Breast epithelium (tissue), 4 donors: ENCODE data around the gene TSPAN17. TPM values are rescaled to one million over a fixed set of nuclear protein-coding genes. Genes with fewer than 3 reads are reported as not detected.

Experiments used
- DNase-seq, 2 donors: peaks; one replicate each; pipeline ENCODE4 v3.0.0-alpha.2; 2019; ENCODE audit warnings: low spot score in 2 of 2
- H3K27ac ChIP-seq, 2 donors: fragments of 200-600 bp; sonication (generic) in 1 of 2; one replicate each; pipeline ENCODE4 v1.5.1; 2016 to 2019; ENCODE audit warnings: mild to moderate bottlenecking in 1 of 2
- H3K27me3 ChIP-seq, 2 donors: fragments of 200-600 bp; sonication (generic) in 1 of 2; one replicate each; pipeline versions ENCODE4 v1.5.1 to v1.6.0; 2017 to 2019; ENCODE audit warnings: control low read depth in 1 of 2, mild to moderate bottlenecking in 1 of 2
- H3K36me3 ChIP-seq: fragments of 200-600 bp; one replicate; pipeline ENCODE4 v1.5.1; 2019
- H3K4me1 ChIP-seq, 2 donors: fragments of 200-600 bp; sonication (generic); one replicate each; pipeline ENCODE4 v1.5.1; 2016 to 2019; ENCODE audit warnings: control low read depth in 1 of 2
- H3K4me3 ChIP-seq, 3 donors: fragments of 200-600 bp; sonication (generic); 1 replicate in 2 of 3; 2 replicates in 1 of 3; pipeline ENCODE4 v1.5.1; 2016 to 2019; ENCODE audit warnings: mild to moderate bottlenecking in 3 of 3, moderate library complexity in 2 of 3
- H3K9me3 ChIP-seq, 2 donors: fragments of 200-600 bp; sonication (generic) in 1 of 2; one replicate each; pipeline ENCODE4 v1.5.1; 2016 to 2019; ENCODE audit warnings: control low read depth in 1 of 2
- CTCF ChIP-seq, 3 donors: fragments of 450-650 bp; IDR thresholded peaks; one replicate each; pipeline ENCODE4 v1.5.1; 2016 to 2017; ENCODE audit warnings: antibody characterized with exemption in 3 of 3, mild to moderate bottlenecking in 3 of 3, moderate library complexity in 3 of 3
- POLR2A ChIP-seq: fragments of 450-650 bp; IDR thresholded peaks from one replicate; pipeline ENCODE4 v1.6.1; 2016; ENCODE audit warnings: antibody characterized with exemption, mild to moderate bottlenecking, moderate library complexity
- POLR2AphosphoS5 ChIP-seq, 3 donors: sonication (generic); formaldehyde crosslinking; IDR thresholded peaks; one replicate each; pipeline ENCODE4 v1.6.1; 2017; ENCODE audit warnings: antibody characterized with exemption in 3 of 3
- intact Hi-C: fragments of 100-400 bp; cut with DNase I; formaldehyde crosslinking; loops from one replicate; pipeline ENCODE4 v1.15.1; 2023; ENCODE audit warnings: low total_unique reads
- total RNA-seq, 3 donors: library from RNA; depleted of rRNA; stranded (reverse); fragments of >200 nt; gene quantifications; one replicate each; pipeline ENCODE4 v1.1.0, GENCODE V29; 2016

The TSPAN17 gene
- total RNA-seq, 3 donors from 2014 or later = 10.4 to 20.0 (median 18.3) TPM

DNA sequence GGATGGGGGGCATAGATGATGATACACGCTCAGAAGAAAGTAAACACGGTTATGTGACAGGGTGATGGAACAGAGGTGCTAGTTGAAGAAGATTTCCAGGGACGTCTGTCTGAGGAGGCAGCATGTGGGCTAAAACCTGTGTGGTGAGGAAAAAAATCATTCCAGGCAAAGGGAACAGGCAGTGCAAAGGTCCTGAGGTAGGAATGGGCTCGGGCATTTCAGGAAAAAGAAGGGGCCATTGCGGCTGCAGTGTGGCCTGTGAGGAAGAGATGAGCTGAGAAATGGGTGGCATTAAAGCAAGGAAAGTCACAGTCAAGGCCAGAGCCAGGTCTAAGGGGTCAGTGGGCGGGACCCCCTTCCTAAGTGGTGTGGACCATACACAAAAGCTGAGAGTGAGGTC lies 18.2 kb downstream of the TSPAN17 start:
- intact Hi-C loops = no loop called here
- Histone ChIP-seq H3K27ac (no peak overlapping the region), H3K27me3 (peaks cover 0 to 33% of the 10 kb centered on the region in 2 donors), H3K4me3 (no peak overlapping the region), H3K36me3 (no peaks in the 10 kb centered on the region), H3K9me3 (no peaks in the 10 kb centered on the region), H3K4me1 (no peaks in the 10 kb centered on the region)
- no peak for TF ChIP-seq POLR2AphosphoS5 (IDR thresholded peaks at IDR 0.05)
- TF ChIP-seq POLR2A = no peak
- TF ChIP-seq CTCF (IDR thresholded peaks at IDR 0.05) = no peak
- DNase-seq = no peak

DNA sequence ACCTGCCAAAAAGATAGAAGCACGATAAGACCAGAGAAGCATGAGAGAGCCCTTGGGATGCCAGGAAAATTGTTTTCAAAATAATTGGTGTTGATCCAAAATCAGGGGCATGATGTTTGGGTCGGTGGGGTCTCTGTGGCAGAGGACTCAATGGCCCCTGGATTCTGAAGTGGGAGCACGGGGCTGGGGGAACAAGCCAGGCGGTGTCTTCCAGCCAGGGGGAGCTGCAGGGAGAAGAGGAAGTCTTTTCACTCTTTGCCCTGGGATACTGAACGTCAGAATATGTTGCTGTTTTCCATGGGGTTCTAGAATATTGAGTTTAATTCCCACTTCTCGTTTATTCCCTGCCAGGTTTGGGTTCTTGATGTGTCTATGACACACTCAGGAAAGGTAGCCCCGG lies 20.4 kb downstream of the TSPAN17 start:
- Histone ChIP-seq H3K27ac (no peak overlapping the region), H3K27me3 (peaks cover 0 to 44% of the 10 kb centered on the region in 2 donors), H3K9me3 (no peaks in the 10 kb centered on the region), H3K4me1 (no peaks in the 10 kb centered on the region), H3K4me3 (no peak overlapping the region), H3K36me3 (no peaks in the 10 kb centered on the region)
- intact Hi-C loops = no loop called here
- DNase-seq = no peak
- TF ChIP-seq POLR2A = no peak
- TF ChIP-seq CTCF (IDR thresholded peaks at IDR 0.05) = no peak
- TF ChIP-seq POLR2AphosphoS5 (IDR thresholded peaks at IDR 0.05) = no peak

DNA sequence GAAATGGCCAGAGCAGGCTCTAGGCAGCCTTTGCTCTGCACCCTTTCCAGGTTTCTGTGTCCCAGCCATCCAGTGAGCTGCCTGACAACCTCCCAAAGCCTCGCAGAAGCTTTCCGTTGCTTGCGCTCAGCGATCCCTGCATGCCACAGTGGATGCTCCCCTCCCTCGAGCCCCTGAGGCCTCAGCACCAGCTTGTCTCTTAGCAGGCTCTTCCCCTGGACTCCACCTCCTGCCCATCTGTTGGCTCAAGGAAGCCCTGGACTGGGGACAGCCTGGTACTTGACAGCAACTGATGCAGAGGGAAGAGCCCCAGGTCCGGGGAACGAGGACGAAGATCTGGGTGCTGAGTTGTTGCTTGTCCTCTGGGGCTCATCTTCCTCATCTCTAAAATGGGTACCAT lies 23.2 kb downstream of the TSPAN17 start:
- Histone ChIP-seq H3K4me1 (no peaks in the 10 kb centered on the region), H3K4me3 (no peak overlapping the region), H3K36me3 (no peaks in the 10 kb centered on the region), H3K27me3 (peaks cover 0 to 31% of the 10 kb centered on the region in 2 donors), H3K27ac (no peak overlapping the region), H3K9me3 (no peaks in the 10 kb centered on the region)
- DNase-seq = no peak
- TF ChIP-seq CTCF (IDR thresholded peaks at IDR 0.05) (no peak), POLR2A (no peak), POLR2AphosphoS5 (IDR thresholded peaks at IDR 0.05) (no peak)
- intact Hi-C loops = no loop called here

GRCh38 chr5:176671399-176671798 lies 24.1 kb downstream of the TSPAN17 start:
- DNase-seq = no peak
- intact Hi-C loops = no loop called here

More at GRCh38 chr5:176671399-176671798, 24.1 kb downstream of the TSPAN17 start:
- peaks cover 0 to 31% of the 10 kb centered on the region in 2 donors for H3K27me3 ChIP-seq
- no peaks in the 10 kb centered on the region for H3K36me3 ChIP-seq
- H3K4me1 ChIP-seq = no peaks in the 10 kb centered on the region
- no peak overlapping the region for H3K27ac ChIP-seq
- no peaks in the 10 kb centered on the region for H3K9me3 ChIP-seq
- H3K4me3 ChIP-seq = no peak overlapping the region
- no peak for TF ChIP-seq CTCF (IDR thresholded peaks at IDR 0.05)
